ENCODE measurements around the gene TSPAN4. TPM values are rescaled to one million over a fixed set of nuclear protein-coding genes. Genes with fewer than 3 reads are reported as not detected.
A peak's percentile ranks its signal among the peaks of the same experiment; 100 is the strongest.

TSPAN4 gene
- total and polyA plus RNA-seq, 4 experiments from 2014 or later, result 1.8 to 5.8 (median 4.4) TPM

- no peaks in the 10 kb centered on the region for H3K27me3 ChIP-seq (ENCODE audit: insufficient read depth, low read length)
- Mint-ChIP-seq H3K4me3 (no peak overlapping the region), H3K36me3 (no peaks in the 10 kb centered on the region), H3K27me3 (no peaks in the 10 kb centered on the region), H3K9me3 (no peaks in the 10 kb centered on the region), H3K27ac (no peak overlapping the region), H3K4me1 (peaks cover 0 to 5% (median 1%) of the 10 kb centered on the region in 4 donors)
- POLR2A ChIA-PET (ENCODE audit: partially characterized antibody), result no interaction called here
- no peak for DNase-seq
- H3K36me3 ChIP-seq (ENCODE audit: insufficient read depth, low read length), result no peaks in the 10 kb centered on the region
- CTCF ChIA-PET (ENCODE audit: partially characterized antibody), result no interaction called here
- H3K4me3 ChIP-seq (ENCODE audit: low read length in 2 of 2), result no peak overlapping the region
- H3K27ac ChIP-seq (ENCODE audit: low read depth, low read length), result no peak overlapping the region
- intact Hi-C loops (cut with micrococcal nuclease), result no loop called here
- H3K9me3 ChIP-seq (ENCODE audit: control insufficient read depth in 1 of 2, low read length in 2 of 2), result no peaks in the 10 kb centered on the region
- H3K4me1 ChIP-seq (ENCODE audit: insufficient read depth, low read length), result no peaks in the 10 kb centered on the region
Observed at GRCh38 chr11:858762-859339, 16.2 kb downstream of the TSPAN4 start.

GRCh38 chr11:859394-860131, 16.9 kb downstream of the TSPAN4 start:
- DNase-seq, result no peak
- H3K27me3 ChIP-seq (ENCODE audit: insufficient read depth, low read length), result no peaks in the 10 kb centered on the region
- H3K27ac ChIP-seq (ENCODE audit: low read depth, low read length), result no peak overlapping the region
- CTCF ChIA-PET (ENCODE audit: partially characterized antibody), result no interaction called here
- H3K36me3 Mint-ChIP-seq, result no peaks in the 10 kb centered on the region
- H3K9me3 Mint-ChIP-seq, result no peaks in the 10 kb centered on the region
- no peaks in the 10 kb centered on the region for H3K27me3 Mint-ChIP-seq
- no peaks in the 10 kb centered on the region for H3K36me3 ChIP-seq (ENCODE audit: insufficient read depth, low read length)
- no peaks in the 10 kb centered on the region for H3K9me3 ChIP-seq (ENCODE audit: control insufficient read depth in 1 of 2, low read length in 2 of 2)
- peaks cover 0 to 5% (median 1%) of the 10 kb centered on the region in 4 donors for H3K4me1 Mint-ChIP-seq
- H3K4me3 Mint-ChIP-seq, result no peak overlapping the region
- H3K4me1 ChIP-seq (ENCODE audit: insufficient read depth, low read length), result no peaks in the 10 kb centered on the region
- POLR2A ChIA-PET (ENCODE audit: partially characterized antibody), result no interaction called here
- no peak overlapping the region for H3K27ac Mint-ChIP-seq
- H3K4me3 ChIP-seq (ENCODE audit: low read length in 2 of 2), result no peak overlapping the region
- intact Hi-C loops (cut with micrococcal nuclease), result no loop called here

- Histone ChIP-seq H3K4me3 (ENCODE audit: low read length in 2 of 2) (no peak overlapping the region), H3K27ac (ENCODE audit: low read depth, low read length) (no peak overlapping the region), H3K27me3 (ENCODE audit: insufficient read depth, low read length) (no peaks in the 10 kb centered on the region), H3K36me3 (ENCODE audit: insufficient read depth, low read length) (no peaks in the 10 kb centered on the region), H3K9me3 (ENCODE audit: control insufficient read depth in 1 of 2, low read length in 2 of 2) (no peaks in the 10 kb centered on the region), H3K4me1 (ENCODE audit: insufficient read depth, low read length) (no peaks in the 10 kb centered on the region)
- Mint-ChIP-seq H3K36me3 (no peaks in the 10 kb centered on the region), H3K9me3 (no peaks in the 10 kb centered on the region), H3K4me3 (no peak overlapping the region), H3K4me1 (peaks cover 0 to 5% (median 1%) of the 10 kb centered on the region in 4 donors), H3K27ac (no peak overlapping the region), H3K27me3 (no peaks in the 10 kb centered on the region)
- CTCF ChIA-PET (ENCODE audit: partially characterized antibody), result no interaction called here
- DNase-seq, result no peak
- POLR2A ChIA-PET (ENCODE audit: partially characterized antibody), result no interaction called here
- intact Hi-C loops (cut with micrococcal nuclease), result no loop called here
Observed at GRCh38 chr11:860234-861104, 17.8 kb downstream of the TSPAN4 start.

GRCh38 chr11:861105-861479, 18.4 kb downstream of the TSPAN4 start:
- POLR2A ChIA-PET (ENCODE audit: partially characterized antibody), result interaction anchor here (0.6 kb wide), 1 partner anchor 18 kb away, joined by 3 read pairs; the partner anchor contains the start of gene TSPAN4
- H3K9me3 ChIP-seq (ENCODE audit: control insufficient read depth in 1 of 2, low read length in 2 of 2), result no peaks in the 10 kb centered on the region
- no peaks in the 10 kb centered on the region for H3K36me3 Mint-ChIP-seq
- H3K4me3 ChIP-seq (ENCODE audit: low read length in 2 of 2), result no peak overlapping the region
- H3K27me3 Mint-ChIP-seq, result no peaks in the 10 kb centered on the region
- DNase-seq, result no peak
- H3K9me3 Mint-ChIP-seq, result no peaks in the 10 kb centered on the region
- H3K4me3 Mint-ChIP-seq, result no peak overlapping the region
- H3K27ac Mint-ChIP-seq, result peak overlapping the region in 1 of 7 donors; percentile 13
- CTCF ChIA-PET (ENCODE audit: partially characterized antibody), result no interaction called here
- no peak overlapping the region for H3K27ac ChIP-seq (ENCODE audit: low read depth, low read length)
- intact Hi-C loops (cut with micrococcal nuclease), result no loop called here
- H3K4me1 Mint-ChIP-seq, result peaks cover 0 to 5% (median 1%) of the 10 kb centered on the region in 4 donors
- H3K4me1 ChIP-seq (ENCODE audit: insufficient read depth, low read length), result no peaks in the 10 kb centered on the region
- no peaks in the 10 kb centered on the region for H3K36me3 ChIP-seq (ENCODE audit: insufficient read depth, low read length)
- no peaks in the 10 kb centered on the region for H3K27me3 ChIP-seq (ENCODE audit: insufficient read depth, low read length)

- intact Hi-C loops (cut with micrococcal nuclease), result no loop called here
- CTCF ChIA-PET (ENCODE audit: partially characterized antibody), result no interaction called here
- H3K4me1 Mint-ChIP-seq, result no peaks in the 10 kb centered on the region
Observed at GRCh38 chr11:862081-862661, 19.5 kb downstream of the TSPAN4 start.

GRCh38 chr11:862696-863022, 20.0 kb downstream of the TSPAN4 start:
- Histone ChIP-seq H3K27me3 (ENCODE audit: insufficient read depth, low read length) (no peaks in the 10 kb centered on the region), H3K4me1 (ENCODE audit: insufficient read depth, low read length) (no peaks in the 10 kb centered on the region), H3K9me3 (ENCODE audit: control insufficient read depth in 1 of 2, low read length in 2 of 2) (no peaks in the 10 kb centered on the region), H3K4me3 (ENCODE audit: low read length in 2 of 2) (no peak overlapping the region), H3K36me3 (ENCODE audit: insufficient read depth, low read length) (no peaks in the 10 kb centered on the region), H3K27ac (ENCODE audit: low read depth, low read length) (no peak overlapping the region)
- H3K4me3 Mint-ChIP-seq, result no peak overlapping the region
- H3K27me3 Mint-ChIP-seq, result no peaks in the 10 kb centered on the region
- no peaks in the 10 kb centered on the region for H3K9me3 Mint-ChIP-seq
- no peaks in the 10 kb centered on the region for H3K4me1 Mint-ChIP-seq
- no peak for DNase-seq
- ChIA-PET POLR2A (ENCODE audit: partially characterized antibody) (no interaction called here), CTCF (ENCODE audit: partially characterized antibody) (no interaction called here)
- no peak overlapping the region for H3K27ac Mint-ChIP-seq
- intact Hi-C loops (cut with micrococcal nuclease), result no loop called here
- no peaks in the 10 kb centered on the region for H3K36me3 Mint-ChIP-seq

More at GRCh38 chr11:862081-862661, 19.5 kb downstream of the TSPAN4 start:
- H3K27ac ChIP-seq (ENCODE audit: low read depth, low read length), result no peak overlapping the region
- no peak overlapping the region for H3K4me3 Mint-ChIP-seq
- no peaks in the 10 kb centered on the region for H3K36me3 Mint-ChIP-seq
- H3K36me3 ChIP-seq (ENCODE audit: insufficient read depth, low read length), result no peaks in the 10 kb centered on the region
- no peaks in the 10 kb centered on the region for H3K9me3 ChIP-seq (ENCODE audit: control insufficient read depth in 1 of 2, low read length in 2 of 2)
- peak overlapping the region in 2 of 7 donors; percentile 12 to 23 for H3K27ac Mint-ChIP-seq
- H3K9me3 Mint-ChIP-seq, result no peaks in the 10 kb centered on the region
- H3K27me3 Mint-ChIP-seq, result no peaks in the 10 kb centered on the region
- H3K4me3 ChIP-seq (ENCODE audit: low read length in 2 of 2), result no peak overlapping the region
- H3K4me1 ChIP-seq (ENCODE audit: insufficient read depth, low read length), result no peaks in the 10 kb centered on the region
- no peak for DNase-seq
- H3K27me3 ChIP-seq (ENCODE audit: insufficient read depth, low read length), result no peaks in the 10 kb centered on the region
- POLR2A ChIA-PET (ENCODE audit: partially characterized antibody), result no interaction called here
